GM12892 (cell line): Measurements from ENCODE around the gene IL18RAP. TPM values are rescaled to one million over a fixed set of nuclear protein-coding genes. Genes with fewer than 3 reads are reported as not detected.

Experiments used
- DNase-seq: peaks from one replicate; pipeline ENCODE4 v3.0.0; 2011; ENCODE audit not compliant: insufficient read length
- FAIRE-seq: peaks from 2 replicates; lab custom pipeline; 2011; peaks lifted over from hg19 to GRCh38; lab: Jason Lieb, UNC
- POLR2A ChIP-seq: IDR thresholded peaks from 2 replicates; pipeline ENCODE4 v1.6.1; 2011; ENCODE audit warnings: low read depth, low read length, control low read depth
- POLR2AphosphoS5 ChIP-seq: IDR thresholded peaks from 2 replicates; pipeline ENCODE4 v1.6.1; 2011; ENCODE audit warnings: low read depth, low read length, control low read depth
- TAF1 ChIP-seq: IDR thresholded peaks from 2 replicates; pipeline ENCODE4 v1.6.1; 2011; ENCODE audit warnings: low read depth, mild to moderate bottlenecking, control low read depth, low read length, borderline replicate concordance
- polyA plus RNA-seq: library from polyadenylated mRNA; unstranded; fragments of >200 nt; gene quantifications from one replicate; pipeline ENCODE4 v1.2.1, GENCODE V29; 2012; ENCODE audit warnings: missing spikeins, inconsistent platforms; ENCODE audit not compliant: missing spikeins

IL18RAP gene, protein sequence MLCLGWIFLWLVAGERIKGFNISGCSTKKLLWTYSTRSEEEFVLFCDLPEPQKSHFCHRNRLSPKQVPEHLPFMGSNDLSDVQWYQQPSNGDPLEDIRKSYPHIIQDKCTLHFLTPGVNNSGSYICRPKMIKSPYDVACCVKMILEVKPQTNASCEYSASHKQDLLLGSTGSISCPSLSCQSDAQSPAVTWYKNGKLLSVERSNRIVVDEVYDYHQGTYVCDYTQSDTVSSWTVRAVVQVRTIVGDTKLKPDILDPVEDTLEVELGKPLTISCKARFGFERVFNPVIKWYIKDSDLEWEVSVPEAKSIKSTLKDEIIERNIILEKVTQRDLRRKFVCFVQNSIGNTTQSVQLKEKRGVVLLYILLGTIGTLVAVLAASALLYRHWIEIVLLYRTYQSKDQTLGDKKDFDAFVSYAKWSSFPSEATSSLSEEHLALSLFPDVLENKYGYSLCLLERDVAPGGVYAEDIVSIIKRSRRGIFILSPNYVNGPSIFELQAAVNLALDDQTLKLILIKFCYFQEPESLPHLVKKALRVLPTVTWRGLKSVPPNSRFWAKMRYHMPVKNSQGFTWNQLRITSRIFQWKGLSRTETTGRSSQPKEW
- polyA plus RNA-seq: 0.38 TPM

DNA sequence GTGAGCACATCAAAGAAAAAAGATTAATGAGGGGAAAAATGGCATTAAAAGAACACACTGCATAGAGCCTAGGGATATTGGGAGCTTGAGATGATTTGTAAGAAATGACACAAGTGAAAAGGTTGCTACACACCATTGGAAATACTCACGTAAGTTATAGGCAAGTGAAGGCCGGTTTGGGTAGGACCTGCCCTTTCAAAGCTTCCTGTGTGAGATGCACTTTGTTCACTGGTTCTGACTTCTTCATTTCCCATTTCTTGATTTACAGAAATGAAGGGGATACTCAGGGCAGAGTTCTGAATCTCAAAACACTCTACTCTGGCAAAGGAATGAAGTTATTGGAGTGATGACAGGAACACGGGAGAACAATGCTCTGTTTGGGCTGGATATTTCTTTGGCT, at the start of gene IL18RAP:
TSS of gene IL18RAP (plus strand) at position 251 of the 400 bp plus-strand sequence. CDS start at position 369, 118 bp downstream.
- no peak for DNase-seq
- TF ChIP-seq POLR2AphosphoS5 (no peak), POLR2A (no peak), TAF1 (no peak)
- FAIRE-seq: no peak

DNA sequence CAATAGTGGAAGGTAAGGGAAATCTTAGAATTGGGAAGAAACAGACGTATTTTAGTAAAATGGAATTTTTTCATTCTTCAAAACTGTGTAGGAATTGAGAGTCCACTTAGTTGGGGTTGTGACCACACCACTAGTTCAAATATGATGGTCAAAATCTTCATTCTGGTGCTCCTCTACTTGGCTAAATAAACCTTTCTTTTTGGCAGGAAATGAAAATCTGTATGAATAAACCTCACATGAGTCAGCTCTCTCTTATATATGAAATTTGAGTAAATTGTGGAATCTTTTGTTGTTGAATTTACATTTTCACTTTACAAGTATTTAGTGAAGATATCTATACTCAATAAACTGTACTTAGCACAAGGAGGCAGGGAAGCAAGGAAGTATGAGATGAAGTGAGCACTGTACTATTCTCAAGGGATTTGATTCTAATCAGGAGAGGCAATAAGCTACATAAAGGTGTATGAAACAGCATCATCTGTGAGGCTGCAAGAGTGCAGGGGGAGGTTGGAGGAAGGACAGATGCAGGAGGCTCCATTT, 46.8 kb upstream of the IL18RAP start:
- no peak for DNase-seq
- 0 out of 2 replicates have a peak, but pooled peaks have one; percentile 25 for TF ChIP-seq POLR2A
- TF ChIP-seq TAF1: no peak
- no peak for FAIRE-seq

DNA sequence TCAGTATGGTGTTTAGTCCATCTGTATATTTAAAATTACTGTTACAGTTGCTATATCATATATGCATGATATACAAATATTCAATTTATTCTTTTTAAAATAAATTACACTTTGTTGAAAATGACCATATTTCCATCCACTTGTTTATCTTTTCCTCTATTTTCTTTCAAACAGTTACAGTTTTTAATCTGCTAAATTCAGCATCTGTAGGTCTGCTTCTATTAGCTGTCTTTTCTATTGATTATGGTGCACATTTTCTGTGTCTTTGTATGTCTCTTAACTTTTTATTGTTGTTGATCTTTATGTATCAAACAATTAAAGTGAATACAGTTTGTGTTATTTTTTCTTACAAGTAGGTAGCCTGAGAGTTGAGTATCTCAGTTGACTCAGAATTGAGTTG, 39.2 kb upstream of the IL18RAP start:
- TF ChIP-seq TAF1 (no peak), POLR2A (no peak), POLR2AphosphoS5 (no peak)
- no peak for DNase-seq
- FAIRE-seq: no peak

DNA sequence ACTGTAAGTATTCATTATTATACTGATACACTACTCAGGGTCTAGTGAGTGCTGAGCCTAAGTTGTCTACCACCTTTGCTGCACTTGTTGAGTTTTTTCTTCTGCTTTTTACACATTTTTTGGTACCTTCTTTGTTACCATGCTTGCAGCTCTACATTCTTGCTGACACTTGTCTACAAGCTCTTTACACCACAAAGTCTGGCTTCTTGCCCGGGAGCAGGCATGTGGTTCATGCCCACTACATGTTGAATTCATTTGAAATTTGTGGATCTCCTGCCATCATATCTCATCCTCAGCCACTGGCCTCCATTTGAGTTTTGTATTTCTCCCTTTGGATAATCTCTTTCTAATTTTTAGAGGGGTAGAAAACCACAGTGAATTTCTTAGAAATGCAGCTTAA, 37.4 kb upstream of the IL18RAP start:
- DNase-seq (no peak), FAIRE-seq (no peak)
- TF ChIP-seq TAF1 (no peak), POLR2AphosphoS5 (no peak), POLR2A (no peak)

DNA sequence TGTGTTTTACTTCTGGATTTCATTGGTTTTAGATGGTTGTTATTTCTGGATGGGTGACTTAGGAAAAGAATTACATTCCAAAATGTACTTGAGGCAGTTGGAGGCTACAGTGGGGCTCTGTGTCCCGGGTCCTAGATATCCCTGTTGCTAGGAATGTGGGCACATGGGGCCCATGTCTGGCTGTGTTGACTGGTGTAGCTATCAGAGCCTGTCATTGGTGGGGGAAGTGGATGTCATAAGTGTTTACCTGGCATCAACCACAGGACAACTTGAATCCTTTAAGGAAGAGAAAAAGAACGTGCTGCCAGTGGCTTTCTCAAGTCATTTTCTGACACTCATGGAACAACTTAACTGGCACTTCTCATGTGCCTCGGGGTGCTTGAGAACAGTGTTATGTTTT, 37.0 kb upstream of the IL18RAP start:
- TF ChIP-seq POLR2AphosphoS5: no peak
- no peak for TF ChIP-seq POLR2A
- TF ChIP-seq TAF1: no peak
- no peak for FAIRE-seq
- DNase-seq: no peak

DNA sequence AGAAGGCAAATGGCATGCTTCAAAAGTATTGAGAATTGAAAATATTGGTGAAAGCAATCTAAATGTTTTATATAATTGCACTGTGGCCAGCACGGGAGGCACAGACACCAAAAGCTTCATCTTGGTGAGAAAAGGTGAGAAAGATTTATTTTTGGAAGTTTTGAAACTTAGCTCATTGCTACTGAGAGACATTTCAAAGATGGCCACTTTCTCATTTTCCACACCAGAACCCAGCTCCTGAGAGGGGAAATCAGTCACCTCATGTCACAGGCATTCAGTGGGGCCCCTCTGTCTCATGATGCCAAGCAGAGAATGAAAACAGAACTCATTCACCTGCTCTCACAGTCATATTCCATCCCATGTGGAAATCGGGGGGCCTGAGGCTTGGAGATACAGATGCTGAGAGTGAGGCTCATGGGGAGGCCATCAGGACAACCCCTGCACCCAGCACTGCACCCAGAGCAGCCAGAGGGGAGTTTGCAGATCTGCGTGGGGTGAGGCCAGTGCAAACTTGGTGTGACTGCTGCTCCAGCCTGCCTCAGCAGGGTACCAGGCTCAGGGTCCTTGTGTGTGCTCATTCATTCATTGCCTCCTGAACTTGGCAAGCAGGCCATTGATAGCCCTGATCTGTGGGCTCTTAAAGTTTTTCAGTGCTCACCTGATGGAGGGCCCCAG, 36.0 kb upstream of the IL18RAP start:
- TF ChIP-seq TAF1 (no peak), POLR2A (no peak), POLR2AphosphoS5 (no peak)
- FAIRE-seq (no peak), DNase-seq (no peak)

DNA sequence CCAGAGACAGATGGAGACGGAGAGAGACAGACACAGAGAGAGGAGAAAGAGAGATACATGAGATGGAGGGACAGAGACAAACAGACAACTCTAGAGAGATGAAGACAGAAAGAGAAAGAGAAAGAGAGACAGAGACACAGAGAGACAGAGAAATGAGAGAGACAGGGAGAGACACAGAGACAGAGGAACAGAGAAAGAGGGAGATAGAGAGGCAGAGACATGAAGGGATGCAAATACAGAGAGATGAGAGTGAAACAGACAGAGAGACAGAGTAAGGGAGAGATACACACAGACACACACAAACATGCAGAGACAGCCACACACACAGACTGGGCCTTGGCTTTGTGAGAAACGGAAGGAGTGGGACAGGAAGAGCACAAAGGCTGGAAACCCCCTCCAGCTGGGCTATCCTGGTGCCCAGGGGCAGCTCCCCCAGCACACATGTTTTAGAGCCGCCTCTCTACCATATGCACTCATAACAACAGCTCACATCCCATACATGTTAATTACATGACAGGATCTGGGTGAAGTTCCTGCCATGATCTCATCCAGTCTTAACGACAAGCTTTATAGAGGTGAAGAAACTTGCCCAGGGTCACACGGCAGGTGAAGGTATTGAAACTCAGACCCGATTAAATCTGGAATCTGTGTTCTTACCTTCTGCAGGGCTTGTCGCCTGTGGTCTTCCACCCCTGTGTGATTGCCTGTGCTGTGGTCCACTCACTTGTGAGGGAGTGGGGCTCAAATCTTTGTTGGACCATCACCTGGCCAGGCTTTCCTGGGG, 35.0 kb upstream of the IL18RAP start:
- DNase-seq (no peak), FAIRE-seq (no peak)
- no peak for TF ChIP-seq POLR2A
- TF ChIP-seq POLR2AphosphoS5: no peak
- TF ChIP-seq TAF1: no peak

DNA sequence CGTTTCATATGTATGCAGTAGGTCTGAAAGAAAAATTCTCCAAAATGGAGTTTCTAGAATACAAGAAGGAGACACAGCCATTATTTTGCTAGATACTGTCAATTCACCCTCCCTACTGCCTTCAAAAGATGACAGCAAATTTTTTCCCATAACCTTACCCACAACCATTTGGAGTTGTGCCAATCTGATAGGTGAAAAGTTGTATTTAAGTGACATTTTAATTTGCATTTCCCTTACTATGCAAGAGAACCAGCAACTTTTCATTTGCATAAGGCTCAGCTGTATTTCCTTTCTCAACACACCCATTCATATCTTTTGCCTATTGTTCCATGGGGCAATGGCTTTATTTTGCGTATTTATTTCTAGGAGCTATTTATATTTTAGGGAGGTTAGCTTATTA, 31.4 kb upstream of the IL18RAP start:
- no peak for TF ChIP-seq POLR2A
- TF ChIP-seq POLR2AphosphoS5: no peak
- no peak for TF ChIP-seq TAF1
- DNase-seq (no peak), FAIRE-seq (peak; percentile 17)

DNA sequence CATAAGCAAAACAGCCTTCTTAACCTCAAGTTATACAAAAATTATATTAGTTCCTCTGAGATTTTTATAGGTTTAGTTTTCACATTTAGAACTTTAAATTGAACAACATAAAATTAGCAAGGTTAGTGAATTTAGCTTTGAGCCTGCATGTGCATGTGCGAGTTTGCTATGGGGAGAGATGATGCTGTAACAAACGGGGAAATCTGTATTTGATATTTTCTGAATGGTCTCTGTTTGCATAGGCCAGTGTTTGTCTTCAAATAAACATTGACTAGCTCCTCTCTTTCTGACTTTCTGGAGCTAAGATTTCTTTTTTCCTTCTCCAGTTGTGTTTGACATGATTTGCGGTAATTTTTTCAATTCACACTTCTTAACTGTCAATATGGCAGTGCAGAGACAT, 30.9 kb upstream of the IL18RAP start:
- FAIRE-seq (no peak), DNase-seq (no peak)
- TF ChIP-seq POLR2A (no peak), POLR2AphosphoS5 (no peak), TAF1 (no peak)

DNA sequence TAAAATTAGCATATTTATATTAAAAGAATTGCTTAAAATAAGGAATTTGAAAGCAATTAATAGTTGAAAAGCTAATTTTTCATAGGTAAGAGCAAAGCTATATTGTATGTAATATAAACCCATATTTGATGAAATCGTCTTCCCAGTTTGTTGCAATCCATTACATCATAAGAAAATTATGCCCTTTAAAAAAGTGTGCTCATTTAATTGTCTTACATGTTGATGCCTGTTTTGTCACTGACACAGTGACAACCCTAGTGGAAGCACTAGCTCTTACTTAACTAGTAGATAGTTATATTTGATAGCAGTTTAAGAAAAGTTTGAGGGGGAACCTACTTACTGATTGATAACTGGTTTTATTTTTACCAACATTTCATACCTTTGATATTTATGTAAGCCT, 30.0 kb upstream of the IL18RAP start:
- no peak for TF ChIP-seq TAF1
- no peak for TF ChIP-seq POLR2A
- no peak for TF ChIP-seq POLR2AphosphoS5
- DNase-seq: no peak
- FAIRE-seq: no peak

DNA sequence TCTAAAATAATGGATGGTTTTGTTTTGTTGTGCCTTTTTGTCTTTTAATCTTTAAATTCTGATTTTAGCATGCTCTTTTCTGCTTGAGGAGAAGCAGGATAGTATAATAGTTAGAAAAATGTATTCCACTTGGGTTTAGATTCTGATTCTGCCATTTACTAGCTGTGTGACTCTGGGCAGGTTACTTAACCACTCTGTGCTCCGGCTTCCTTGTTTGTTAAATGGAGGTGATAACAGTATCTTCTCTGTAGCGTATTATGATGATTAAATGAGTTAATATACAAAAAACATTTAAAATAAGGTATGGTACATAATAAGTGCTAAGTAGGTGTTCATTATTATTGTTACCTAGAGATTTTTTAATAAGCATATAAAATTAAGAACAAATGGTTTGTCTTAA, 26.9 kb upstream of the IL18RAP start:
- no peak for TF ChIP-seq POLR2A
- no peak for TF ChIP-seq POLR2AphosphoS5
- TF ChIP-seq TAF1: no peak
- FAIRE-seq (no peak), DNase-seq (no peak)
